CD4-positive, alpha-beta T cell (primary cell): ENCODE measurements around the gene PSMA5. TPM values are rescaled to one million over a fixed set of nuclear protein-coding genes. Genes with fewer than 3 reads are reported as not detected.
"Not testable (repeated sequence)": the region's sequence is repeated elsewhere in the genome, so short reads cannot be mapped to it uniquely, and the experiment has no call there.

Experiments used
- ATAC-seq: fragments of 200-7000 bp; cut with Tn5 transposase; one replicate; pipeline ENCODE4 v1.10.0; 2022; ENCODE audit warnings: mild to moderate bottlenecking; ENCODE audit not compliant: poor library complexity
- CTCF ChIA-PET: fragments of 350-600 bp; sonication (Branson Sonifier 250); formaldehyde crosslinking; loops from one replicate; lab custom pipeline; 2021; ENCODE audit warnings: antibody characterized with exemption, inconsistent platforms; lab: Charles Lee
- POLR2A ChIA-PET: fragments of 350-600 bp; sonication (Branson Sonifier 250); formaldehyde crosslinking; loops from one replicate; lab custom pipeline; 2021; ENCODE audit warnings: antibody characterized with exemption, inconsistent platforms; lab: Charles Lee
- DNase-seq, 14 experiments: peaks; one replicate each; pipeline ENCODE4 v3.0.0-alpha.2; 2013 to 2020; ENCODE audit warnings: mixed read lengths in 2 of 14
- H3K27ac ChIP-seq, 2 donors: one replicate each; pipeline versions ENCODE4 v1.5.1 to v1.7.0; 2013; ENCODE audit warnings: low read length in 2 of 2, low read depth in 1 of 2, mild to moderate bottlenecking in 1 of 2
- H3K27me3 ChIP-seq, 2 experiments: 1 replicate in 1 of 2; 2 replicates in 1 of 2; pipeline versions ENCODE4 v1.6.1 to v1.7.0; 2013; ENCODE audit warnings: low read length in 2 of 2, control low read depth in 1 of 2, mild to moderate bottlenecking in 1 of 2, moderate library complexity in 1 of 2; ENCODE audit not compliant: insufficient read depth in 2 of 2, control insufficient read depth in 1 of 2
- H3K36me3 ChIP-seq: one replicate; pipeline ENCODE4 v1.6.1; 2013; ENCODE audit warnings: low read length, control low read depth; ENCODE audit not compliant: insufficient read depth
- H3K4me1 ChIP-seq: one replicate; pipeline ENCODE4 v1.6.1; 2013; ENCODE audit warnings: low read length, control low read depth; ENCODE audit not compliant: insufficient read depth
- H3K4me3 ChIP-seq: one replicate; pipeline ENCODE4 v1.5.1; 2013; ENCODE audit warnings: mild to moderate bottlenecking, low read length, moderate library complexity
- H3K9me3 ChIP-seq, 2 experiments: 1 replicate in 1 of 2; 2 replicates in 1 of 2; pipeline versions ENCODE4 v1.6.1 to v1.7.0; 2013; ENCODE audit warnings: low read length in 2 of 2, mild to moderate bottlenecking in 2 of 2, control low read depth in 1 of 2, moderate library complexity in 1 of 2; ENCODE audit not compliant: control insufficient read depth in 1 of 2, insufficient read depth in 1 of 2
- H3K27ac Mint-ChIP-seq: one replicate; pipeline ENCODE4 v1.8.0; 2020; ENCODE audit warnings: mixed read lengths
- H3K27me3 Mint-ChIP-seq: one replicate; pipeline ENCODE4 v1.8.0; 2021; ENCODE audit warnings: mixed read lengths
- H3K36me3 Mint-ChIP-seq: one replicate; pipeline ENCODE4 v1.8.0; 2021; ENCODE audit warnings: low read depth, mixed read lengths
- H3K4me1 Mint-ChIP-seq: one replicate; pipeline ENCODE4 v1.8.0; 2021; ENCODE audit warnings: low read depth, mixed read lengths
- H3K4me3 Mint-ChIP-seq: one replicate; pipeline ENCODE4 v1.8.0; 2020; ENCODE audit warnings: mild to moderate bottlenecking, mixed read lengths
- H3K9me3 Mint-ChIP-seq: one replicate; pipeline ENCODE4 v1.8.0; 2020; ENCODE audit warnings: mixed read lengths
- intact Hi-C, 2 experiments: fragments of 100-400 bp; cut with DNase I in 1 of 2; cut with micrococcal nuclease in 1 of 2; formaldehyde crosslinking; loops; one replicate each; pipeline versions ENCODE4 v1.15.1 to v1.9.0; 2023 to 2025; cut with DNase I, micrococcal nuclease
- total RNA-seq, 174 experiments: library from RNA in 2 of 174; stranded (reverse) in 2 of 174; gene quantifications; one replicate each; pipeline ENCODE4 v1.2.3 and lab custom pipeline; 2021 to 2026
- TF ChIP-seq, protein P1 (sequence below): fragments of 200-600 bp; IDR thresholded peaks from one replicate; pipeline ENCODE4 v1.8.0; 2022; ENCODE audit warnings: antibody characterized with exemption, mild to moderate bottlenecking

The PSMA5 gene
- total RNA-seq, 2 experiments from 2014 or later: 29.8 to 33.8 TPM

DNA sequence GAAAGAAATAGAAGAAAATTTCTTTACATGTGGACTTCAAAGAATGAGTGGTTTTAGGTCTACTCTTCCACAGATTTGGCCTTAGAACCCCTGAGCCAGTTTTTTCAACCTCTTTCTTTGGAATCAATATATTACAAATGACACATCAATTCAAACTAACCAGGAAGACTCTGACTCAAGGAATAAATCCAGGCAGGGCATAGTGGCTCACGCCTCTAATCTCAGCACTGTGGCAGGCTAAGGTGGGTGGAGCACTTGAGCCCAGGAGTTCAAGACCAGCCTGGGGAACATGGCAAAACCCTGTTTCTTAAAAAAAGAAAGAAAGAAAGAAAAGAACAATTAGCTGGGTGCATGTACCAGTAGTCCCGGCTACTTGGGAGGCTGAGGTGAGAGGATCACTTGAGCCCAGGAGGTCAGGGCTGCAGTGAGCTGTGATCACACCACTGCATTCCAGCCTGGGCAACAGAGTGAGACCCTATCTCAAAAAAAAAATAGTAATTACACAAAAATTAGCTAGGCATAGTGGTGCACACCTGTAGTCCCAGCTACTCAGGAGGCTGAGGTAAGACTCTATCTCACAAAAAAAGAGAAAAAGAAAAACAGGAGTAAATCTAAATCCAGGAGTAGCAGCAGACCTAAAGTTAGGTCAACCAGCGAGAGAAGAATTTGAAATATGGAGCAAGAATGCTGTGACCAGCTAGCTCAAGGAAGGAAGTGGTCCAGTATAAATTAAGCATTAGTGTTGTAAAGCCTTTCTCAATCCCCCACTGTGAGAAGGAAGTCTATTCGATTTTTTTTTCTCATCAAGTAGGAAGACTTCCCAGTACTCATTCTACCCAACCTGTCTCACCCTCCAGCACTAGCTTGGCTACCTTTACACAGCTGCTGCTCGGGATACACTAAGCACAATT lies 30.4 kb downstream of the PSMA5 start:
- Mint-ChIP-seq H3K9me3 (no peaks in the 10 kb centered on the region), H3K27me3 (peaks cover 59% of the 10 kb centered on the region), H3K4me3 (no peak overlapping the region), H3K4me1 (peaks cover 16% of the 10 kb centered on the region), H3K27ac (no peak overlapping the region), H3K36me3 (peaks cover 5% of the 10 kb centered on the region)
- Histone ChIP-seq H3K4me1 (peaks cover 16% of the 10 kb centered on the region), H3K36me3 (peaks cover 2% of the 10 kb centered on the region), H3K27ac (no peak overlapping the region), H3K27me3 (peaks cover 35 to 47% of the 10 kb centered on the region in 2 experiments), H3K9me3 (peaks cover 0 to 3% of the 10 kb centered on the region in 2 experiments), H3K4me3 (no peak overlapping the region)
- POLR2A ChIA-PET: interaction anchor here (1.1 to 1.4 kb wide), 4 partner anchors 30 to 132 kb away, joined by 3 to 4 read pairs (median 4); partner anchors contain the start of genes PSMA5 and PSRC1
- peak in 1 of 14 experiments; percentile 15 for DNase-seq
- CTCF ChIA-PET: interaction anchor here (0.7 to 4.0 kb wide), 2 partner anchors 119 to 136 kb away, joined by 3 to 18 read pairs; no protein-coding TSS in a partner anchor
- intact Hi-C loops: loop anchor here in 1 of 2 experiments (5.0 kb wide), 1 partner anchor 569 kb away; no protein-coding TSS in a partner anchor
- TF ChIP-seq, protein P1, sequence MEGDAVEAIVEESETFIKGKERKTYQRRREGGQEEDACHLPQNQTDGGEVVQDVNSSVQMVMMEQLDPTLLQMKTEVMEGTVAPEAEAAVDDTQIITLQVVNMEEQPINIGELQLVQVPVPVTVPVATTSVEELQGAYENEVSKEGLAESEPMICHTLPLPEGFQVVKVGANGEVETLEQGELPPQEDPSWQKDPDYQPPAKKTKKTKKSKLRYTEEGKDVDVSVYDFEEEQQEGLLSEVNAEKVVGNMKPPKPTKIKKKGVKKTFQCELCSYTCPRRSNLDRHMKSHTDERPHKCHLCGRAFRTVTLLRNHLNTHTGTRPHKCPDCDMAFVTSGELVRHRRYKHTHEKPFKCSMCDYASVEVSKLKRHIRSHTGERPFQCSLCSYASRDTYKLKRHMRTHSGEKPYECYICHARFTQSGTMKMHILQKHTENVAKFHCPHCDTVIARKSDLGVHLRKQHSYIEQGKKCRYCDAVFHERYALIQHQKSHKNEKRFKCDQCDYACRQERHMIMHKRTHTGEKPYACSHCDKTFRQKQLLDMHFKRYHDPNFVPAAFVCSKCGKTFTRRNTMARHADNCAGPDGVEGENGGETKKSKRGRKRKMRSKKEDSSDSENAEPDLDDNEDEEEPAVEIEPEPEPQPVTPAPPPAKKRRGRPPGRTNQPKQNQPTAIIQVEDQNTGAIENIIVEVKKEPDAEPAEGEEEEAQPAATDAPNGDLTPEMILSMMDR: no peak
- ATAC-seq: no peak

DNA sequence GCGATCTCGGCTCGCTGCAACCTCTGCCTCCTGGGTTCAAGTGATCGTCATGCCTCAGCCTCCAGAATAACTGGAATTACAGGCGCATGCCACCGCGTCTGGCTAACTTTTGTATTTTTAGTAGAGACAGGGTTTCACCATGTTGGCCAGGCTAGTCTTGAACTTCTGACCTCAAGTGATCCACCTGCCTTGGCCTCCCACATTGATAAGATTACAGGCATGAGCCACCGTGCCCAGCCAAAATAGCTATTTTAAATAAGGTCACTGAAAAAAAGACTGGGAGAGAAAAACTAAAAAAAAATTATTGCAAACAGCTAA lies 31.0 kb downstream of the PSMA5 start:
- POLR2A ChIA-PET, H3K9me3 Mint-ChIP-seq, H3K36me3 Mint-ChIP-seq, H3K27ac Mint-ChIP-seq, DNase-seq, H3K4me3 ChIP-seq, ATAC-seq, H3K27ac ChIP-seq, H3K36me3 ChIP-seq, H3K9me3 ChIP-seq, H3K4me3 Mint-ChIP-seq: not testable (repeated sequence)
- CTCF ChIA-PET: interaction anchor here (4.0 kb wide), 1 partner anchor 118 kb away, joined by 18 read pairs; no protein-coding TSS in a partner anchor
- Histone ChIP-seq H3K4me1 (peaks cover 16% of the 10 kb centered on the region), H3K27me3 (peaks cover 35 to 48% of the 10 kb centered on the region in 2 experiments)
- H3K27me3 Mint-ChIP-seq: peaks cover 64% of the 10 kb centered on the region
- intact Hi-C loops: loop anchor here in 1 of 2 experiments (5.0 kb wide), 1 partner anchor 568 kb away; no protein-coding TSS in a partner anchor
- peaks cover 16% of the 10 kb centered on the region for H3K4me1 Mint-ChIP-seq

DNA sequence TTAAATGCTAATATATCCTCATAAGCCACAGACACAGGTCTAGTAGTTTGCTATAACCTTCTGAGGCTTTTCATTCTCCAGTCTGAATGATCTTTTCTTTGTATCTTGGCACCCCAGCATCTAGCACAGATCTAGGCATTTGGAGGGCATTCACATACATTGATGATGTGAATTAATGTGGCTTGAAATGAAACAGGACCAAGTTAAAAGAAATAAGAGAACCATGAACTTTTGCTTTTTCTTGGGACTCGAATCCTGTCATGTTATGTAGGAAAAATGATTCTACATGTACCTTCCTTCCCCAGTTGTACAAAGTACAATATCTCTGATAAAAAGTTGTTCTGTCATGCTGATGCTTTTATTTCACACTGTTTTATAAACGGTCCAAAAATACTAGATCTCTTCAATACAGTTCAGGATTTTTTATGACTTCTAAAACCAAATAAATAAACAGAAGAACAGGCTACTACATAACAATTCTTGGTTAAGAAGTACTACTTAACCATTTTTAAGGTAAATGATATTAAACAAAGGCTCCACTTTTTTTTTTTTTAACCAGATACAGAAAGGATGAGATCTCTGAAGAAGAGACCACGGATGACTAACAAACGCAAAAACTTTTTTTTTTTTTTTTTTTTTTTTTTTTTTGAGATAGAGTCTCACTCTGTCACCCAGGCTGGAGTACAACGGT lies 31.5 kb downstream of the PSMA5 start:
- POLR2A ChIA-PET: no interaction called here
- Histone ChIP-seq H3K27me3 (peaks cover 35 to 53% of the 10 kb centered on the region in 2 experiments), H3K4me1 (peaks cover 16% of the 10 kb centered on the region), H3K36me3 (no peaks in the 10 kb centered on the region), H3K4me3 (no peak overlapping the region), H3K27ac (no peak overlapping the region), H3K9me3 (peaks cover 0 to 3% of the 10 kb centered on the region in 2 experiments)
- Mint-ChIP-seq H3K36me3 (no peaks in the 10 kb centered on the region), H3K4me3 (no peak overlapping the region), H3K9me3 (no peaks in the 10 kb centered on the region), H3K4me1 (peaks cover 16% of the 10 kb centered on the region), H3K27me3 (peaks cover 69% of the 10 kb centered on the region), H3K27ac (no peak overlapping the region)
- no peak for DNase-seq
- intact Hi-C loops: loop anchor here in 1 of 2 experiments (5.0 kb wide), 1 partner anchor 567 kb away; no protein-coding TSS in a partner anchor
- TF ChIP-seq, protein P1: no peak
- no peak for ATAC-seq
- CTCF ChIA-PET: no interaction called here
